Mesenteric fat pad (tissue), 1 donor: ENCODE results near the gene CCDC141. TPM values are rescaled to one million over a fixed set of nuclear protein-coding genes. Genes with fewer than 3 reads are reported as not detected.

Experiments
- DNase-seq: peaks from one replicate; pipeline ENCODE4 v3.0.0-alpha.2; 2020; ENCODE audit warnings: low spot score
- total RNA-seq: library from RNA; stranded (reverse); fragmentation: NEBNext Ultra II Directional; extraction: Animal tissue kit (Norgen Biotek cat#: 25700); gene quantifications from one replicate; pipeline ENCODE4 v1.2.1, GENCODE V29; 2021
- donor health status: DM: yes; HTN: yes; CAD: no.

The CCDC141 gene
- total RNA-seq, 1 donor from 2014 or later, result 6.4 TPM

- DNase-seq, result no peak
Observed at GRCh38 chr2:178787934-178788333, 262.0 kb downstream of the CCDC141 start.

- DNase-seq, result no peak
Observed at GRCh38 chr2:178787155-178787554, 262.8 kb downstream of the CCDC141 start.

- DNase-seq, result no peak
Observed at GRCh38 chr2:178783889-178784288, 266.0 kb downstream of the CCDC141 start.

DNA sequence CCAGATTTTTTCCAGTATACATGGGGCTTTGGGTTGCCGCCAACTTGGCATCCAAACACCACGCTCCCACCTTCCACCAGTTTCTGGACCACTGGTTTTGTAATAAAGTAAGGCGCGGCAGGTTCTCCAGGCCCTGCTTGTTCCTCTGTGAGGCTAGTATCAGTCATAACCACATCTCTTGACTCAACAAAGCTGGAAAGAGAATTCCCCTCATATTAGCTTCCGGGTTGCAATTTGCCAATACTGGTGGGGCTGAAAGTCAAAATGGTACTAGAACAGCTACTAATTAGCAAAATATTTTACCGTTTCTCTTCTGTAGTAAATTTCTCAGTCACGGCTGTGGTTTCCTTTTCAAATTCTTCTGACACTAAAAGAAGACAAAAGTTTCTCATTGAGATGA, 267.7 kb downstream of the CCDC141 start:
- DNase-seq, result no peak

Other genes with a start within 250 kb of the CCDC141 start
- gene TTN, start 242.7 kb downstream of the CCDC141 start, total RNA-seq, result 12.0 TPM
- 167 TPM for gene SESTD1, start 214.7 kb upstream of the CCDC141 start, total RNA-seq